ENCODE data around the gene SMG6. TPM values are rescaled to one million over a fixed set of nuclear protein-coding genes. Genes with fewer than 3 reads are reported as not detected.

SMG6 gene
- total and polyA plus RNA-seq, 2 of the 4 experiments (the other 2 are of a cell fraction): 16.3 to 30.3 TPM

DNA sequence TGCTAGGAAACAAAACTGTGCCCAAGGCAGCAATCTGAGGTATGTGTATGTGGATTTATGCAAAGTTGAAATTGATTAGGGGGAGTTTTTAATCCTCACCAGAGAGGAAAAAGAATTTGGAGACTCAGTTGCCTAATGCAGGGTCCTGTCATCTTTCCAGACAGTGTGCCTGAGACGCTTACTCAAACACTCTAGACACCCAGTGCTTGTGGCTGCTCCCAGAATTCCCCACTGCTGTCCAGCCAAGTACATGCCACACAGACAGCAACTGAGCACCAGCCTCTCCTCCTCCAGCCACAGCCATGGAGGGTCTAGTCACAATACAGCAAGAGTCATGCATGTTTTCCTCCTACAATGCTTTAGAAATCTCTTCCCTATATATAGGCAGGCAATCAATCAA, 130.6 kb downstream of the SMG6 start:
- H3K4me2 ChIP-seq (ENCODE audit: low read depth, low read length): peak overlapping the region; percentile 63; the same call in 1 of the 2 replicates
- H2AK5ac ChIP-seq (ENCODE audit: low read depth, low read length): peak overlapping the region; percentile 98
- peak overlapping the region; percentile 50 for H2AK9ac ChIP-seq (replicated peaks; ENCODE audit: low read depth, low read length, poor library complexity)
- peak overlapping the region; percentile 94 for H3K4ac ChIP-seq (ENCODE audit: low read depth, low read length)
- H3K9ac ChIP-seq (ENCODE audit: low read depth, low read length): peak overlapping the region; percentile 72
- H3K4me3 ChIP-seq (ENCODE audit: insufficient read depth, low read depth, low read length): no peak overlapping the region
- H2AFZ ChIP-seq (replicated peaks; ENCODE audit: low read length, poor library complexity): no peak overlapping the region
- no TSS peak for BruUV-seq (replicated peaks)
- H2BK5ac ChIP-seq (ENCODE audit: low read depth, low read length, poor library complexity, severe bottlenecking): peak overlapping the region; percentile 90
- peak overlapping the region; percentile 94 for H3K14ac ChIP-seq (replicated peaks; ENCODE audit: low read depth, low read length)
- peak overlapping the region; percentile 85 for H4K91ac ChIP-seq (ENCODE audit: insufficient read depth, low read depth, low read length)
- peak overlapping the region; percentile 91 for H3K23ac ChIP-seq (ENCODE audit: low read depth, low read length)
- ChIA-PET POLR2A (ENCODE audit: unreplicated experiment) (interaction anchor here (0.6 kb wide), 1 partner anchor 49 kb away, joined by 9 read pairs; no protein-coding TSS in a partner anchor), CTCF (interaction anchor here (1.0 to 1.1 kb wide), 2 partner anchors 51 to 98 kb away, joined by 3 read pairs; no protein-coding TSS in a partner anchor)
- peak overlapping the region; percentile 69 for H4K5ac ChIP-seq (ENCODE audit: low read depth, low read length)
- H2BK15ac ChIP-seq (ENCODE audit: low read depth, low read length): peak overlapping the region; percentile 98
- in situ Hi-C loops (cut with MboI; ENCODE audit: low sequenced_read_pairs): loop anchor here (5.0 to 10.0 kb wide), 2 partner anchors 69 to 108 kb away; no protein-coding TSS in a partner anchor
- peak overlapping the region; percentile 65 to 91 for H4K8ac ChIP-seq (ENCODE audit: low read depth in 2 of 2, low read length in 2 of 2)
- H3K27me3 ChIP-seq (ENCODE audit: control insufficient read depth, insufficient read depth, low read length): no peaks in the 10 kb centered on the region
- H2BK20ac ChIP-seq (ENCODE audit: low read depth, low read length): peak overlapping the region; percentile 92
- intact Hi-C loops (cut with micrococcal nuclease): loop anchor here (1.0 kb wide), 1 partner anchor 71 kb away; no protein-coding TSS in a partner anchor
- peak overlapping the region; percentile 96 for H2BK120ac ChIP-seq (ENCODE audit: low read depth, low read length)
- H3K18ac ChIP-seq (ENCODE audit: low read depth, low read length): peak overlapping the region; percentile 84
- peaks cover 49% of the 10 kb centered on the region for H3K4me1 ChIP-seq (ENCODE audit: control insufficient read depth, insufficient read depth, low read length)
- no peaks in the 10 kb centered on the region for H3K9me3 ChIP-seq (ENCODE audit: control insufficient read depth, insufficient read depth, low read length)
- peaks cover 28 to 76% of the 10 kb centered on the region in 2 experiments for H3K79me1 ChIP-seq (ENCODE audit: low read depth in 1 of 2, low read length in 2 of 2)
- WGBS, 2 experiments (ENCODE audit: extremely low coverage in 2 of 2, insufficient read length in 1 of 2): no CpG with 5 or more reads among the region's 1 CpG
- H3K27ac ChIP-seq (ENCODE audit: insufficient read depth, low read length): peak overlapping the region; percentile 96
- H3K56ac ChIP-seq (ENCODE audit: extremely low read depth, insufficient read depth, low read length): peak overlapping the region; percentile 82
- H4K20me1 ChIP-seq (ENCODE audit: insufficient read depth, low read length): no peaks in the 10 kb centered on the region
- peaks cover 44% of the 10 kb centered on the region for H3K9me1 ChIP-seq (ENCODE audit: insufficient read depth, low read length)
- peak; percentile 61 for DNase-seq
- H3K36me3 ChIP-seq (ENCODE audit: control insufficient read depth, insufficient read depth, low read length): peaks cover 14% of the 10 kb centered on the region
- 0 out of 2 replicates have a peak, but pooled peaks have one; percentile 2 for ATAC-seq (ENCODE audit: low read depth)
- dilution Hi-C loops (cut with HindIII; ENCODE audit: low sequenced_read_pairs, unreplicated experiment): no loop called here
- TF ChIP-seq RFX5 (IDR thresholded peaks at IDR 0.05; ENCODE audit: low read depth, low read length) (no peak), MXI1 (IDR thresholded peaks at IDR 0.05; ENCODE audit: borderline replicate concordance, low read depth, low read length) (no peak), RAD21 (IDR thresholded peaks at IDR 0.05; ENCODE audit: low read length) (no peak), MAFK (IDR thresholded peaks at IDR 0.05; ENCODE audit: low read depth, low read length) (no peak), SMC3 (IDR thresholded peaks at IDR 0.05; ENCODE audit: low read depth, low read length) (no peak), MAZ (IDR thresholded peaks at IDR 0.05; ENCODE audit: borderline replicate concordance, low read depth, low read length) (no peak; the same call in 1 of the 2 replicates), NFE2L2 (IDR thresholded peaks at IDR 0.05; ENCODE audit: low read depth, low read length) (no peak), CHD1 (IDR thresholded peaks at IDR 0.05; ENCODE audit: low read depth, low read length) (0 out of 2 replicates have a peak, but pooled peaks have one; percentile 14), BHLHE40 (IDR thresholded peaks at IDR 0.05; ENCODE audit: low read depth, low read length) (no peak), FOS (IDR thresholded peaks at IDR 0.05; ENCODE audit: low read depth, low read length) (peak; percentile 30; the same call in 1 of the 2 replicates), CEBPB (IDR thresholded peaks at IDR 0.05; ENCODE audit: low read depth, low read length) (peak; percentile 66), POLR2A (IDR thresholded peaks at IDR 0.05; ENCODE audit: low read depth, low read length) (no peak; the same call in 1 of the 2 replicates)
- TF ChIP-seq, protein P1, sequence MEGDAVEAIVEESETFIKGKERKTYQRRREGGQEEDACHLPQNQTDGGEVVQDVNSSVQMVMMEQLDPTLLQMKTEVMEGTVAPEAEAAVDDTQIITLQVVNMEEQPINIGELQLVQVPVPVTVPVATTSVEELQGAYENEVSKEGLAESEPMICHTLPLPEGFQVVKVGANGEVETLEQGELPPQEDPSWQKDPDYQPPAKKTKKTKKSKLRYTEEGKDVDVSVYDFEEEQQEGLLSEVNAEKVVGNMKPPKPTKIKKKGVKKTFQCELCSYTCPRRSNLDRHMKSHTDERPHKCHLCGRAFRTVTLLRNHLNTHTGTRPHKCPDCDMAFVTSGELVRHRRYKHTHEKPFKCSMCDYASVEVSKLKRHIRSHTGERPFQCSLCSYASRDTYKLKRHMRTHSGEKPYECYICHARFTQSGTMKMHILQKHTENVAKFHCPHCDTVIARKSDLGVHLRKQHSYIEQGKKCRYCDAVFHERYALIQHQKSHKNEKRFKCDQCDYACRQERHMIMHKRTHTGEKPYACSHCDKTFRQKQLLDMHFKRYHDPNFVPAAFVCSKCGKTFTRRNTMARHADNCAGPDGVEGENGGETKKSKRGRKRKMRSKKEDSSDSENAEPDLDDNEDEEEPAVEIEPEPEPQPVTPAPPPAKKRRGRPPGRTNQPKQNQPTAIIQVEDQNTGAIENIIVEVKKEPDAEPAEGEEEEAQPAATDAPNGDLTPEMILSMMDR (conservative IDR thresholded peaks at IDR 0.05; ENCODE audit: low read depth, low read length): no peak
- TF ChIP-seq, protein P2, sequence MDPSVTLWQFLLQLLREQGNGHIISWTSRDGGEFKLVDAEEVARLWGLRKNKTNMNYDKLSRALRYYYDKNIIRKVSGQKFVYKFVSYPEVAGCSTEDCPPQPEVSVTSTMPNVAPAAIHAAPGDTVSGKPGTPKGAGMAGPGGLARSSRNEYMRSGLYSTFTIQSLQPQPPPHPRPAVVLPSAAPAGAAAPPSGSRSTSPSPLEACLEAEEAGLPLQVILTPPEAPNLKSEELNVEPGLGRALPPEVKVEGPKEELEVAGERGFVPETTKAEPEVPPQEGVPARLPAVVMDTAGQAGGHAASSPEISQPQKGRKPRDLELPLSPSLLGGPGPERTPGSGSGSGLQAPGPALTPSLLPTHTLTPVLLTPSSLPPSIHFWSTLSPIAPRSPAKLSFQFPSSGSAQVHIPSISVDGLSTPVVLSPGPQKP (IDR thresholded peaks at IDR 0.05; ENCODE audit: borderline replicate concordance, low read depth, low read length): no peak
- TF ChIP-seq, protein P3, sequence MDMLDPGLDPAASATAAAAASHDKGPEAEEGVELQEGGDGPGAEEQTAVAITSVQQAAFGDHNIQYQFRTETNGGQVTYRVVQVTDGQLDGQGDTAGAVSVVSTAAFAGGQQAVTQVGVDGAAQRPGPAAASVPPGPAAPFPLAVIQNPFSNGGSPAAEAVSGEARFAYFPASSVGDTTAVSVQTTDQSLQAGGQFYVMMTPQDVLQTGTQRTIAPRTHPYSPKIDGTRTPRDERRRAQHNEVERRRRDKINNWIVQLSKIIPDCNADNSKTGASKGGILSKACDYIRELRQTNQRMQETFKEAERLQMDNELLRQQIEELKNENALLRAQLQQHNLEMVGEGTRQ (IDR thresholded peaks at IDR 0.05; ENCODE audit: low read depth, low read length): no peak
